ENCODE results near the gene SCN3A. TPM values are rescaled to one million over a fixed set of nuclear protein-coding genes. Genes with fewer than 3 reads are reported as not detected.
A peak's percentile ranks its signal among the peaks of the same experiment; 100 is the strongest.

SCN3A gene
- total RNA-seq, 1 donor from 2014 or later = 1.4 TPM

DNA sequence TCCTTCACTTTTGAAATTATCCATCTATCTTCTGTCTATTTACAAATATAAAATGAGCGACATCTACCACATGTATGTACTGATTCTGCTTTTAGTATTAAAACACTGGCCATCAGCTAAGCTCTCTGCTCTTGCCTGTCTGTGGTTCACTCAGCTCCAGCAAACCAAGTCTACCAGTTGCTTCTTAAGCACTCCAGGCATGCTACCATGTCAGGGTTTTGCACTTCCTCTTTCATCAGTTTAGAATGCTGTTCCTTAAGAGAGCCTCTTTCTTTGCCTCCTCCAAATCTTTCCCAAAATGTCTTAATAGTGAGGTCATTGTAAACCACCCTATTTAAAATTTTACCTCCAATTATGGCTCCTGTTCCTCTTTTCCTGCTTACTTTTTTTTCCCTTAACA is 59.5 kb downstream of the SCN3A start:
- Mint-ChIP-seq H3K4me3 (ENCODE audit: unreplicated experiment) (no peak overlapping the region), H3K4me1 (ENCODE audit: low read depth, unreplicated experiment) (peaks cover 10% of the 10 kb centered on the region), H3K27me3 (ENCODE audit: low read depth, unreplicated experiment) (no peaks in the 10 kb centered on the region), H3K27ac (ENCODE audit: unreplicated experiment) (no peak overlapping the region), H3K9me3 (ENCODE audit: unreplicated experiment) (no peaks in the 10 kb centered on the region), H3K36me3 (ENCODE audit: low read depth, unreplicated experiment) (no peaks in the 10 kb centered on the region)
- no peaks in the 10 kb centered on the region for H3K36me3 ChIP-seq (ENCODE audit: insufficient read depth, low read length)
- H3K27me3 ChIP-seq (ENCODE audit: insufficient read depth, low read length) = no peaks in the 10 kb centered on the region
- no peak for FAIRE-seq
- TF ChIP-seq, protein P1, sequence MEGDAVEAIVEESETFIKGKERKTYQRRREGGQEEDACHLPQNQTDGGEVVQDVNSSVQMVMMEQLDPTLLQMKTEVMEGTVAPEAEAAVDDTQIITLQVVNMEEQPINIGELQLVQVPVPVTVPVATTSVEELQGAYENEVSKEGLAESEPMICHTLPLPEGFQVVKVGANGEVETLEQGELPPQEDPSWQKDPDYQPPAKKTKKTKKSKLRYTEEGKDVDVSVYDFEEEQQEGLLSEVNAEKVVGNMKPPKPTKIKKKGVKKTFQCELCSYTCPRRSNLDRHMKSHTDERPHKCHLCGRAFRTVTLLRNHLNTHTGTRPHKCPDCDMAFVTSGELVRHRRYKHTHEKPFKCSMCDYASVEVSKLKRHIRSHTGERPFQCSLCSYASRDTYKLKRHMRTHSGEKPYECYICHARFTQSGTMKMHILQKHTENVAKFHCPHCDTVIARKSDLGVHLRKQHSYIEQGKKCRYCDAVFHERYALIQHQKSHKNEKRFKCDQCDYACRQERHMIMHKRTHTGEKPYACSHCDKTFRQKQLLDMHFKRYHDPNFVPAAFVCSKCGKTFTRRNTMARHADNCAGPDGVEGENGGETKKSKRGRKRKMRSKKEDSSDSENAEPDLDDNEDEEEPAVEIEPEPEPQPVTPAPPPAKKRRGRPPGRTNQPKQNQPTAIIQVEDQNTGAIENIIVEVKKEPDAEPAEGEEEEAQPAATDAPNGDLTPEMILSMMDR (IDR thresholded peaks at IDR 0.05; ENCODE audit: insufficient read depth, low read depth, low read length) = no peak
- no peak for TF ChIP-seq EZH2 (IDR thresholded peaks at IDR 0.05; ENCODE audit: insufficient read depth, low read length)
- no peak overlapping the region for H3K9ac ChIP-seq (ENCODE audit: low read length)
- H3K4me2 ChIP-seq (ENCODE audit: low read length) = no peak overlapping the region
- no peaks in the 10 kb centered on the region for H4K20me1 ChIP-seq (ENCODE audit: insufficient read depth, low read length)
- no peaks in the 10 kb centered on the region for H3K4me1 ChIP-seq (ENCODE audit: insufficient read depth, low read length)
- H3K4me3 ChIP-seq (ENCODE audit: insufficient read depth, low read depth, low read length) = no peak overlapping the region
- no peaks in the 10 kb centered on the region for H3K79me2 ChIP-seq (ENCODE audit: insufficient read depth, low read length)
- H3K9me3 ChIP-seq (ENCODE audit: insufficient read depth, low read depth, low read length) = no peaks in the 10 kb centered on the region
- no peak overlapping the region for H2AFZ ChIP-seq (ENCODE audit: low read depth, low read length)
- DNase-seq (ENCODE audit: low read depth) = no peak
- no peak overlapping the region for H3K27ac ChIP-seq (ENCODE audit: low read depth, low read length)

GRCh38 chr2:165141601-165142354 is 62.1 kb downstream of the SCN3A start:
- Mint-ChIP-seq H3K9me3 (ENCODE audit: unreplicated experiment) (no peaks in the 10 kb centered on the region), H3K27me3 (ENCODE audit: low read depth, unreplicated experiment) (no peaks in the 10 kb centered on the region), H3K27ac (ENCODE audit: unreplicated experiment) (no peak overlapping the region), H3K4me3 (ENCODE audit: unreplicated experiment) (no peak overlapping the region), H3K36me3 (ENCODE audit: low read depth, unreplicated experiment) (no peaks in the 10 kb centered on the region), H3K4me1 (ENCODE audit: low read depth, unreplicated experiment) (peaks cover 5% of the 10 kb centered on the region)
- Histone ChIP-seq H3K27me3 (ENCODE audit: insufficient read depth, low read length) (no peaks in the 10 kb centered on the region), H3K27ac (ENCODE audit: low read depth, low read length) (no peak overlapping the region), H3K4me3 (ENCODE audit: insufficient read depth, low read depth, low read length) (no peak overlapping the region), H3K79me2 (ENCODE audit: insufficient read depth, low read length) (no peaks in the 10 kb centered on the region), H3K36me3 (ENCODE audit: insufficient read depth, low read length) (no peaks in the 10 kb centered on the region), H3K9me3 (ENCODE audit: insufficient read depth, low read depth, low read length) (no peaks in the 10 kb centered on the region), H2AFZ (ENCODE audit: low read depth, low read length) (no peak overlapping the region), H3K4me1 (ENCODE audit: insufficient read depth, low read length) (no peaks in the 10 kb centered on the region), H3K4me2 (ENCODE audit: low read length) (no peak overlapping the region), H3K9ac (ENCODE audit: low read length) (no peak overlapping the region), H4K20me1 (ENCODE audit: insufficient read depth, low read length) (no peaks in the 10 kb centered on the region)
- DNase-seq (ENCODE audit: low read depth) (no peak), FAIRE-seq (no peak)
- TF ChIP-seq, protein P1 (IDR thresholded peaks at IDR 0.05; ENCODE audit: insufficient read depth, low read depth, low read length) = peak; percentile 18
- TF ChIP-seq EZH2 (IDR thresholded peaks at IDR 0.05; ENCODE audit: insufficient read depth, low read length) = no peak

DNA sequence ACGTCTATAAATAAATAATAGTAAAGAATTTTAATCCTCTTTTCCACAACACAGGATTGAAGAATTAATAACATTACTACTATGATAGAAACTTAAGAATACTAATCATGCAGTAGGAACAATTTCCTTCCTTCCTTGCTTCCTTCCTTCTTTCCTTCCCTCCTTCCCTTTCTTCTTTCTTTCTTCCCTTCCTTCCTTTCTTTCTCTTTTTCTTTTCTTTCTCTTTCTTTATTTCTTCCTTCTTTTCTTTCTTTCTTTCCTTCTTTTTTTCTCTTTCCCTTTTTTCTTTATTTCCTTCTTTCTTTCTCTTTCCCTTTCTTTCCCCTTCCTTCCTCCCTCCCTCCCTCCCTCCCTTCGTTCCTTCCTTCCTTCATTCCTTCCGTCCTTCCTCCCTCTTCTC is 77.6 kb downstream of the SCN3A start:
- no peaks in the 10 kb centered on the region for H3K27me3 ChIP-seq (ENCODE audit: insufficient read depth, low read length)
- no peaks in the 10 kb centered on the region for H3K27me3 Mint-ChIP-seq (ENCODE audit: low read depth, unreplicated experiment)
- no peaks in the 10 kb centered on the region for H3K9me3 Mint-ChIP-seq (ENCODE audit: unreplicated experiment)
- H3K4me2 ChIP-seq (ENCODE audit: low read length) = no peak overlapping the region
- H3K9ac ChIP-seq (ENCODE audit: low read length) = no peak overlapping the region
- H3K4me3 ChIP-seq (ENCODE audit: insufficient read depth, low read depth, low read length) = no peak overlapping the region
- H3K27ac ChIP-seq (ENCODE audit: low read depth, low read length) = no peak overlapping the region
- H2AFZ ChIP-seq (ENCODE audit: low read depth, low read length) = no peak overlapping the region
- FAIRE-seq (no peak), DNase-seq (ENCODE audit: low read depth) (no peak)
- no peaks in the 10 kb centered on the region for H3K79me2 ChIP-seq (ENCODE audit: insufficient read depth, low read length)
- H3K4me3 Mint-ChIP-seq (ENCODE audit: unreplicated experiment) = no peak overlapping the region
- no peak overlapping the region for H3K27ac Mint-ChIP-seq (ENCODE audit: unreplicated experiment)
- peaks cover 6% of the 10 kb centered on the region for H3K4me1 Mint-ChIP-seq (ENCODE audit: low read depth, unreplicated experiment)
- no peaks in the 10 kb centered on the region for H4K20me1 ChIP-seq (ENCODE audit: insufficient read depth, low read length)
- no peaks in the 10 kb centered on the region for H3K36me3 Mint-ChIP-seq (ENCODE audit: low read depth, unreplicated experiment)
- no peaks in the 10 kb centered on the region for H3K36me3 ChIP-seq (ENCODE audit: insufficient read depth, low read length)
- TF ChIP-seq EZH2 (IDR thresholded peaks at IDR 0.05; ENCODE audit: insufficient read depth, low read length) = no peak
- TF ChIP-seq, protein P1 (IDR thresholded peaks at IDR 0.05; ENCODE audit: insufficient read depth, low read depth, low read length) = no peak
- H3K9me3 ChIP-seq (ENCODE audit: insufficient read depth, low read depth, low read length) = no peaks in the 10 kb centered on the region
- H3K4me1 ChIP-seq (ENCODE audit: insufficient read depth, low read length) = no peaks in the 10 kb centered on the region
